ENCODE measurements around the gene KCNG2.

Gene KCNG2

GRCh38 chr18:79945118-79946042 lies 147.6 kb downstream of the KCNG2 start:
- no peak overlapping the region for H3K27ac ChIP-seq
- TF ChIP-seq CTCF (conservative IDR thresholded peaks at IDR 0.05) = no peak

- TF ChIP-seq CTCF (conservative IDR thresholded peaks at IDR 0.05) = no peak
Measured at GRCh38 chr18:79947054-79947755, 149.5 kb downstream of the KCNG2 start.

GRCh38 chr18:79947881-79948610 lies 150.3 kb downstream of the KCNG2 start:
- TF ChIP-seq CTCF (conservative IDR thresholded peaks at IDR 0.05) = no peak

More at GRCh38 chr18:79947054-79947755, 149.5 kb downstream of the KCNG2 start:
- no peak overlapping the region for H3K27ac ChIP-seq

GRCh38 chr18:79948719-79949411 lies 151.1 kb downstream of the KCNG2 start:
- no peak for TF ChIP-seq CTCF (conservative IDR thresholded peaks at IDR 0.05)
- H3K27ac ChIP-seq = peak overlapping the region; percentile 75; the same call in 1 of the 2 replicates

More at GRCh38 chr18:79947881-79948610, 150.3 kb downstream of the KCNG2 start:
- no peak overlapping the region for H3K27ac ChIP-seq

Data from VCaP (cell line).